ENCODE data around the gene TEX11. TPM values are rescaled to one million over a fixed set of nuclear protein-coding genes. Genes with fewer than 3 reads are reported as not detected.
"Not testable (repeated sequence)": the region's sequence is repeated elsewhere in the genome, so short reads cannot be mapped to it uniquely, and the experiment has no call there.

The TEX11 gene
- total RNA-seq, 1 experiment from 2014 or later: not detected

DNA sequence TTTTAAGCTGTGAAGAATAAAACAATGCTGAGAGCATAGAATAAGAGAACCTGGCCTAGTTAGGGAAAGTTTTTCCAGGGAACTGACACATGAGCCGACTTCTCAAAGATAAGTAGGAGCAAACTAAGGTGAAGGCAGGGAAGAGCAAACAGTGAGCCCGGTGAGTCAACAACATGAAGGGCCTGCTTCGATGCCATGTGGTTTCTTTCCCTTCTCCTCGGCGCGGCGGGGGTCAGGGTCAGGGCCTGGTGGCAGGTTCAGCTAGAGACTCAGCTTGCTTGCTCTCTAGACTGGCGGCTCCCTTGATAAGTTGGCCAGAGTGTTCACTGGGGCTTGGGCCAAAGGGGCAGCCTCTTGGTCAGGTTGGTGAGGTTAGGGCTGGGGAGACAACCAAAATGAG, 382.8 kb downstream of the TEX11 start:
- Histone ChIP-seq H3K9me2 (ENCODE audit: insufficient read depth) (no peaks in the 10 kb centered on the region), H2AFZ (no peak overlapping the region), H3K9me3 (ENCODE audit: insufficient read depth, low read depth) (no peaks in the 10 kb centered on the region), H3K27ac (no peak overlapping the region), H3K27me3 (ENCODE audit: insufficient read depth, low read depth) (no peaks in the 10 kb centered on the region), H4K20me1 (ENCODE audit: insufficient read depth) (no peaks in the 10 kb centered on the region), H3K4me3 (no peak overlapping the region), H3K36me3 (ENCODE audit: low read depth) (no peaks in the 10 kb centered on the region), H3K4me1 (replicated peaks; ENCODE audit: insufficient read depth) (peaks cover 14% of the 10 kb centered on the region), H3F3A (ENCODE audit: insufficient read depth, low read depth) (peaks cover 3% of the 10 kb centered on the region; the same call in 1 of the 2 replicates), H3K4me2 (peak overlapping the region; percentile 40; the same call in 1 of the 2 replicates), H3K79me2 (ENCODE audit: low read depth) (no peaks in the 10 kb centered on the region)
- DNase-seq: peak; percentile 50 to 74
- intact Hi-C loops (cut with micrococcal nuclease; ENCODE audit: unreplicated experiment): no loop called here
- TF ChIP-seq EZH2 (IDR thresholded peaks at IDR 0.05; ENCODE audit: low read depth): no peak
- TF ChIP-seq, protein P1, sequence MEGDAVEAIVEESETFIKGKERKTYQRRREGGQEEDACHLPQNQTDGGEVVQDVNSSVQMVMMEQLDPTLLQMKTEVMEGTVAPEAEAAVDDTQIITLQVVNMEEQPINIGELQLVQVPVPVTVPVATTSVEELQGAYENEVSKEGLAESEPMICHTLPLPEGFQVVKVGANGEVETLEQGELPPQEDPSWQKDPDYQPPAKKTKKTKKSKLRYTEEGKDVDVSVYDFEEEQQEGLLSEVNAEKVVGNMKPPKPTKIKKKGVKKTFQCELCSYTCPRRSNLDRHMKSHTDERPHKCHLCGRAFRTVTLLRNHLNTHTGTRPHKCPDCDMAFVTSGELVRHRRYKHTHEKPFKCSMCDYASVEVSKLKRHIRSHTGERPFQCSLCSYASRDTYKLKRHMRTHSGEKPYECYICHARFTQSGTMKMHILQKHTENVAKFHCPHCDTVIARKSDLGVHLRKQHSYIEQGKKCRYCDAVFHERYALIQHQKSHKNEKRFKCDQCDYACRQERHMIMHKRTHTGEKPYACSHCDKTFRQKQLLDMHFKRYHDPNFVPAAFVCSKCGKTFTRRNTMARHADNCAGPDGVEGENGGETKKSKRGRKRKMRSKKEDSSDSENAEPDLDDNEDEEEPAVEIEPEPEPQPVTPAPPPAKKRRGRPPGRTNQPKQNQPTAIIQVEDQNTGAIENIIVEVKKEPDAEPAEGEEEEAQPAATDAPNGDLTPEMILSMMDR (conservative IDR thresholded peaks at IDR 0.05): no peak
- no TSS peak for BruUV-seq (replicated peaks)
- CTCF ChIA-PET: no interaction called here
- POLR2A ChIA-PET (ENCODE audit: unreplicated experiment): no interaction called here

GRCh38 chrX:70515692-70516091, 392.8 kb downstream of the TEX11 start:
- CTCF ChIA-PET; intact Hi-C loops (cut with micrococcal nuclease; ENCODE audit: unreplicated experiment); H3K4me3 ChIP-seq; H3K36me3 ChIP-seq (ENCODE audit: low read depth); H4K20me1 ChIP-seq (ENCODE audit: insufficient read depth); BruUV-seq (replicated peaks); H2AFZ ChIP-seq; H3K27ac ChIP-seq; H3K4me1 ChIP-seq (replicated peaks; ENCODE audit: insufficient read depth); DNase-seq; H3K4me2 ChIP-seq; H3K79me2 ChIP-seq (ENCODE audit: low read depth); H3F3A ChIP-seq (ENCODE audit: insufficient read depth, low read depth); POLR2A ChIA-PET (ENCODE audit: unreplicated experiment); H3K9me2 ChIP-seq (ENCODE audit: insufficient read depth); H3K27me3 ChIP-seq (ENCODE audit: insufficient read depth, low read depth); H3K9me3 ChIP-seq (ENCODE audit: insufficient read depth, low read depth): not testable (repeated sequence)

DNA sequence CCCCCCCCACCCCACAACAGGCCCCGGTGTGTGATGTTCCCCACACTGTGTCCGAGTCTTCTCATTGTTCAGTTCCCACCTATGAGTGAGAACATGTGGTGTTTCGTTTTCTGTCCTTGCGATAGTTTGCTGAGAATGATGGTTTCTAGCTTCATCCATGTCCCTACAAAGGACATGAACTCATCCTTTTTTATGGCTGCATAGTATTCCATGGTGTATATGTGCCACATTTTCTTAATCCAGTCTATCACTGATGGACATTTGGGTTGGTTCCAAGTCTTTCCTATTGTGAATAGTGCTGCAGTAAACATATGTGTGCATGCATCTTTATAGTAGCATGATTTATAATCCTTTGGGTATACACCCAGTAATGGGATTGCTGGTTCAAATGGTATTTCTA, 393.2 kb downstream of the TEX11 start:
- H3K27ac ChIP-seq; H3K4me3 ChIP-seq; CTCF ChIA-PET; H3K9me2 ChIP-seq (ENCODE audit: insufficient read depth); DNase-seq; H3K27me3 ChIP-seq (ENCODE audit: insufficient read depth, low read depth); H2AFZ ChIP-seq; POLR2A ChIA-PET (ENCODE audit: unreplicated experiment); H3K4me1 ChIP-seq (replicated peaks; ENCODE audit: insufficient read depth); BruUV-seq (replicated peaks); H3K9me3 ChIP-seq (ENCODE audit: insufficient read depth, low read depth); intact Hi-C loops (cut with micrococcal nuclease; ENCODE audit: unreplicated experiment); H3K36me3 ChIP-seq (ENCODE audit: low read depth); H3F3A ChIP-seq (ENCODE audit: insufficient read depth, low read depth); H4K20me1 ChIP-seq (ENCODE audit: insufficient read depth); H3K4me2 ChIP-seq; H3K79me2 ChIP-seq (ENCODE audit: low read depth): not testable (repeated sequence)

- Histone ChIP-seq H3F3A (ENCODE audit: insufficient read depth, low read depth) (no peaks in the 10 kb centered on the region), H3K4me3 (no peak overlapping the region), H3K79me2 (ENCODE audit: low read depth) (no peaks in the 10 kb centered on the region), H2AFZ (no peak overlapping the region), H3K9me3 (ENCODE audit: insufficient read depth, low read depth) (no peaks in the 10 kb centered on the region), H3K4me1 (replicated peaks; ENCODE audit: insufficient read depth) (peaks cover 12% of the 10 kb centered on the region), H3K27ac (no peak overlapping the region), H3K9me2 (ENCODE audit: insufficient read depth) (no peaks in the 10 kb centered on the region), H3K36me3 (ENCODE audit: low read depth) (no peaks in the 10 kb centered on the region), H3K4me2 (peak overlapping the region; percentile 26; the same call in 1 of the 2 replicates), H4K20me1 (ENCODE audit: insufficient read depth) (no peaks in the 10 kb centered on the region), H3K27me3 (ENCODE audit: insufficient read depth, low read depth) (no peaks in the 10 kb centered on the region)
- no peak for DNase-seq
- intact Hi-C loops (cut with micrococcal nuclease; ENCODE audit: unreplicated experiment): no loop called here
- CTCF ChIA-PET: no interaction called here
- no peak for TF ChIP-seq EZH2 (IDR thresholded peaks at IDR 0.05; ENCODE audit: low read depth)
- TF ChIP-seq, protein P1 (conservative IDR thresholded peaks at IDR 0.05): no peak
- BruUV-seq (replicated peaks): TSS peak; percentile 10
- POLR2A ChIA-PET (ENCODE audit: unreplicated experiment): no interaction called here
These were observed 399.4 kb downstream of the TEX11 start for GRCh38 chrX:70509078-70509477.
